Pulmonary artery endothelial cell (primary cell): Measurements from ENCODE around the gene FOCAD. TPM values are rescaled to one million over a fixed set of nuclear protein-coding genes. Genes with fewer than 3 reads are reported as not detected.
"Not testable (repeated sequence)": the region's sequence is repeated elsewhere in the genome, so short reads cannot be mapped to it uniquely, and the experiment has no call there.

Experiments
- DNase-seq: peaks from one replicate; pipeline ENCODE4 v3.0.0-alpha.2; 2011; ENCODE audit warnings: low read depth, low spot score
- total RNA-seq: library from RNA; depleted of rRNA; stranded (reverse); fragments of >200 nt; gene quantifications from 2 replicates; pipeline ENCODE4 v1.2.3, GENCODE V29; 2014

The FOCAD gene
- total RNA-seq, 1 donor from 2014 or later, result 88.4 TPM

- no peak for DNase-seq
These were observed 288.6 kb downstream of the FOCAD start for GRCh38 chr9:20972684-20973083.

- not testable (repeated sequence) for DNase-seq
These were observed 289.3 kb downstream of the FOCAD start for GRCh38 chr9:20973246-20973947.

GRCh38 chr9:20974191-20974938 is 290.3 kb downstream of the FOCAD start:
- not testable (repeated sequence) for DNase-seq

- no peak for DNase-seq
These were observed 294.2 kb downstream of the FOCAD start for GRCh38 chr9:20978249-20978648.

GRCh38 chr9:20980832-20981455 is 296.9 kb downstream of the FOCAD start:
- DNase-seq, result no peak

GRCh38 chr9:20981486-20981885 is 297.4 kb downstream of the FOCAD start:
- DNase-seq, result no peak

- DNase-seq, result no peak
These were observed 300.4 kb downstream of the FOCAD start for GRCh38 chr9:20984506-20984905.

GRCh38 chr9:20985851-20986600 is 302.0 kb downstream of the FOCAD start:
- DNase-seq, result no peak

- DNase-seq, result no peak
These were observed 303.5 kb downstream of the FOCAD start for GRCh38 chr9:20987521-20987920.

- no peak for DNase-seq
These were observed 304.0 kb downstream of the FOCAD start for GRCh38 chr9:20988061-20988460.

GRCh38 chr9:20988671-20989315 is 304.7 kb downstream of the FOCAD start:
- no peak for DNase-seq

- no peak for DNase-seq
These were observed 305.9 kb downstream of the FOCAD start for GRCh38 chr9:20989923-20990341.

GRCh38 chr9:20990867-20991266 is 306.8 kb downstream of the FOCAD start:
- no peak for DNase-seq

GRCh38 chr9:20994486-20994885 is 310.4 kb downstream of the FOCAD start:
- DNase-seq, result no peak

- DNase-seq, result no peak
These were observed 311.6 kb downstream of the FOCAD start for GRCh38 chr9:20995616-20996015.

- DNase-seq, result no peak
These were observed 312.8 kb downstream of the FOCAD start for GRCh38 chr9:20996809-20997208.

GRCh38 chr9:20997503-20998076 is 313.5 kb downstream of the FOCAD start:
- DNase-seq, result no peak

- DNase-seq, result no peak
These were observed 317.5 kb downstream of the FOCAD start for GRCh38 chr9:21001581-21001980.

- DNase-seq, result no peak
These were observed 318.0 kb downstream of the FOCAD start for GRCh38 chr9:21002040-21002439.

- DNase-seq, result no peak
These were observed 331.2 kb downstream of the FOCAD start for GRCh38 chr9:21015129-21015815.
